ENCODE measurements around the gene FOXK2. TPM values are rescaled to one million over a fixed set of nuclear protein-coding genes. Genes with fewer than 3 reads are reported as not detected.
"Not testable (repeated sequence)": the region's sequence is repeated elsewhere in the genome, so short reads cannot be mapped to it uniquely, and the experiment has no call there.

Gene FOXK2
- total RNA-seq, 4 donors from 2014 or later = 40.6 to 67.7 (median 61.1) TPM

- Histone ChIP-seq H3K27me3 (no peaks in the 10 kb centered on the region), H3K27ac (no peak overlapping the region), H3K36me3 (peaks cover 0 to 11% (median 0%) of the 10 kb centered on the region in 3 donors), H3K9me3 (no peaks in the 10 kb centered on the region), H3K4me3 (no peak overlapping the region), H3K4me1 (peaks cover 0 to 53% (median 3%) of the 10 kb centered on the region in 4 donors)
- TF ChIP-seq POLR2A (IDR thresholded peaks at IDR 0.05) = no peak
- no peak for TF ChIP-seq CTCF (IDR thresholded peaks at IDR 0.05)
- no peak for DNase-seq
Observed at GRCh38 chr17:82561429-82562035, 42.0 kb downstream of the FOXK2 start.

- H3K4me1 ChIP-seq = peaks cover 0 to 66% (median 4%) of the 10 kb centered on the region in 4 donors
- not testable (repeated sequence) for H3K4me3 ChIP-seq, H3K9me3 ChIP-seq, H3K27me3 ChIP-seq, H3K27ac ChIP-seq, DNase-seq
- peaks cover 0 to 15% (median 0%) of the 10 kb centered on the region in 3 donors for H3K36me3 ChIP-seq
Observed at GRCh38 chr17:82562718-82563220, 43.2 kb downstream of the FOXK2 start.

GRCh38 chr17:82563318-82563717 lies 43.8 kb downstream of the FOXK2 start:
- H3K4me1 ChIP-seq = peaks cover 0 to 68% (median 6%) of the 10 kb centered on the region in 4 donors
- no peaks in the 10 kb centered on the region for H3K27me3 ChIP-seq
- DNase-seq = no peak
- H3K4me3 ChIP-seq = no peak overlapping the region
- no peaks in the 10 kb centered on the region for H3K9me3 ChIP-seq
- H3K27ac ChIP-seq = no peak overlapping the region
- TF ChIP-seq POLR2A (IDR thresholded peaks at IDR 0.05) (no peak), CTCF (IDR thresholded peaks at IDR 0.05) (no peak)
- H3K36me3 ChIP-seq = peaks cover 0 to 19% (median 0%) of the 10 kb centered on the region in 3 donors

GRCh38 chr17:82563745-82564144 lies 44.2 kb downstream of the FOXK2 start:
- Histone ChIP-seq H3K36me3 (peaks cover 0 to 20% (median 0%) of the 10 kb centered on the region in 3 donors), H3K4me1 (peaks cover 0 to 65% (median 6%) of the 10 kb centered on the region in 4 donors)
- DNase-seq, H3K4me3 ChIP-seq, H3K9me3 ChIP-seq, H3K27me3 ChIP-seq, H3K27ac ChIP-seq: not testable (repeated sequence)

- no peak overlapping the region for H3K4me3 ChIP-seq
- TF ChIP-seq POLR2A (IDR thresholded peaks at IDR 0.05) (no peak), CTCF (IDR thresholded peaks at IDR 0.05) (no peak)
- H3K9me3 ChIP-seq = no peaks in the 10 kb centered on the region
- no peaks in the 10 kb centered on the region for H3K27me3 ChIP-seq
- peaks cover 0 to 65% (median 5%) of the 10 kb centered on the region in 4 donors for H3K4me1 ChIP-seq
- H3K36me3 ChIP-seq = peaks cover 0 to 20% (median 0%) of the 10 kb centered on the region in 3 donors
- H3K27ac ChIP-seq = no peak overlapping the region
- DNase-seq = no peak
Observed at GRCh38 chr17:82564241-82564640, 44.7 kb downstream of the FOXK2 start.

- Histone ChIP-seq H3K27me3 (no peaks in the 10 kb centered on the region), H3K27ac (no peak overlapping the region), H3K4me3 (no peak overlapping the region), H3K9me3 (no peaks in the 10 kb centered on the region), H3K36me3 (peaks cover 0 to 23% (median 0%) of the 10 kb centered on the region in 3 donors), H3K4me1 (peaks cover 0 to 53% (median 3%) of the 10 kb centered on the region in 4 donors)
- TF ChIP-seq POLR2A (IDR thresholded peaks at IDR 0.05) (no peak), CTCF (IDR thresholded peaks at IDR 0.05) (no peak)
- DNase-seq = no peak
Observed at GRCh38 chr17:82565551-82565950, 46.0 kb downstream of the FOXK2 start.
